GM12878 (cell line): ENCODE results near the gene TTLL13. TPM values are rescaled to one million over a fixed set of nuclear protein-coding genes. Genes with fewer than 3 reads are reported as not detected.

Source experiments
- BRCA1 ChIP-seq: IDR thresholded peaks from 2 replicates; pipeline ENCODE4 v1.6.1; 2011; ENCODE audit warnings: low read depth, low read length, improper control_type of control experiment
- CEBPB ChIP-seq, 2 experiments: fragments of 150-350 bp in 1 of 2; IDR thresholded peaks; 2 replicates each; pipeline ENCODE4 v1.6.1; 2012 to 2014; ENCODE audit warnings: low read depth in 2 of 2, low read length in 2 of 2, borderline replicate concordance in 1 of 2, inconsistent platforms in 1 of 2
- FOS ChIP-seq: IDR thresholded peaks from 3 replicates; pipeline ENCODE4 v1.6.1; 2011; ENCODE audit warnings: borderline replicate concordance; ENCODE audit not compliant: insufficient read length; ENCODE audit errors: extremely low read depth
- FOXK2 ChIP-seq: fragments of 450-650 bp; IDR thresholded peaks from 2 replicates; pipeline ENCODE4 v1.6.1; 2017; ENCODE audit warnings: mild to moderate bottlenecking, moderate library complexity
- FOXM1 ChIP-seq: IDR thresholded peaks from 2 replicates; pipeline ENCODE4 v1.6.1; 2012; ENCODE audit warnings: low read depth, mild to moderate bottlenecking, inconsistent platforms, low read length, moderate library complexity
- HDGF ChIP-seq: fragments of 450-650 bp; IDR thresholded peaks from 2 replicates; pipeline ENCODE4 v1.6.1; 2016; ENCODE audit warnings: antibody characterized with exemption
- IKZF2 ChIP-seq, 2 experiments: fragments of 450-650 bp; IDR thresholded peaks; 2 replicates each; pipeline ENCODE4 v1.6.1; 2017; ENCODE audit warnings: mild to moderate bottlenecking in 2 of 2, moderate library complexity in 2 of 2
- MTA3 ChIP-seq: IDR thresholded peaks from 2 replicates; pipeline ENCODE4 v1.6.1; 2012; ENCODE audit warnings: low read length, inconsistent platforms, borderline replicate concordance
- PAX8 ChIP-seq: fragments of 450-650 bp; IDR thresholded peaks from 2 replicates; pipeline ENCODE4 v1.6.1; 2017; ENCODE audit warnings: mild to moderate bottlenecking, moderate library complexity
- RFX5 ChIP-seq: IDR thresholded peaks from 2 replicates; pipeline ENCODE4 v1.6.1; 2011; ENCODE audit warnings: low read depth, low read length, improper control_type of control experiment
- RUNX3 ChIP-seq: IDR thresholded peaks from 2 replicates; pipeline ENCODE4 v1.6.1; 2012; ENCODE audit warnings: low read length, inconsistent platforms
- SIX5 ChIP-seq: IDR thresholded peaks from 2 replicates; pipeline ENCODE4 v1.6.1; 2011; ENCODE audit warnings: mild to moderate bottlenecking, low read depth, low read length, moderate library complexity; ENCODE audit not compliant: severe bottlenecking
- SMAD1 ChIP-seq: fragments of 450-650 bp; IDR thresholded peaks from 2 replicates; pipeline ENCODE4 v1.6.1; 2018; ENCODE audit warnings: mild to moderate bottlenecking, low read depth; ENCODE audit not compliant: partially characterized antibody
- SMC3 ChIP-seq: IDR thresholded peaks from 2 replicates; pipeline ENCODE4 v1.6.1; 2011; ENCODE audit warnings: low read length, improper control_type of control experiment, borderline replicate concordance
- SPI1 ChIP-seq: IDR thresholded peaks from 2 replicates; pipeline ENCODE4 v1.6.1; 2011; ENCODE audit warnings: low read depth, mild to moderate bottlenecking, low read length, moderate library complexity, borderline replicate concordance; ENCODE audit not compliant: insufficient read depth
- SRF ChIP-seq, 2 experiments: IDR thresholded peaks; 2 replicates each; pipeline ENCODE4 v1.6.1; 2011; ENCODE audit warnings: low read depth in 2 of 2, low read length in 2 of 2, mild to moderate bottlenecking in 1 of 2, moderate library complexity in 1 of 2
- TAF1 ChIP-seq: IDR thresholded peaks from 2 replicates; pipeline ENCODE4 v1.6.1; 2011; ENCODE audit warnings: mild to moderate bottlenecking, low read depth, low read length, borderline replicate concordance
- ZBED1 ChIP-seq: IDR thresholded peaks from 2 replicates; pipeline ENCODE4 v1.6.1; 2016; ENCODE audit warnings: borderline replicate concordance
- polyA plus RNA-seq, 11 experiments: library from polyadenylated mRNA; depleted of rRNA in 4 of 11; unstranded in 6 of 11; stranded (reverse) in 5 of 11; fragments of >200 nt; fragmentation: Nextera tagmentation in 4 of 11; fragmentation: Illumina TruSeq in 1 of 11; extraction: Ambion mirVana in 4 of 11; extraction: Trizol in 1 of 11; gene quantifications; 1 replicate in 1 of 11; 2 replicates in 10 of 11; pipeline versions ENCODE4 v1.2.1 to v1.2.3, GENCODE V29; 2011 to 2016; ENCODE audit warnings: inconsistent platforms in 2 of 11, missing spikeins in 2 of 11, low read depth in 1 of 11
- total RNA-seq, 4 experiments: library from RNA; depleted of rRNA in 3 of 4; stranded (reverse); fragments of >200 nt in 3 of 4; fragmentation: Illumina TruSeq in 1 of 4; extraction: Trizol in 1 of 4; gene quantifications; 2 replicates each; pipeline versions ENCODE4 v1.2.1 to v1.2.3, GENCODE V29; 2013 to 2021
- TF ChIP-seq, protein P1 (sequence below): fragments of 450-650 bp; IDR thresholded peaks from 2 replicates; pipeline ENCODE4 v1.6.1; 2017; ENCODE audit warnings: mild to moderate bottlenecking, moderate library complexity
- TF ChIP-seq, protein P2 (sequence below): fragments of 450-650 bp; IDR thresholded peaks from 2 replicates; pipeline ENCODE4 v1.6.1; 2017; ENCODE audit warnings: antibody characterized with exemption, mild to moderate bottlenecking, moderate library complexity
- TF ChIP-seq, protein P3 (sequence below): IDR thresholded peaks from 2 replicates; pipeline ENCODE4 v1.6.1; 2011; ENCODE audit warnings: borderline replicate concordance, low read depth, mild to moderate bottlenecking, moderate library complexity, low read length; ENCODE audit not compliant: insufficient read depth, poor library complexity, severe bottlenecking
- TF ChIP-seq, protein P4 (sequence below): IDR thresholded peaks from 2 replicates; pipeline ENCODE4 v1.6.1; 2011; ENCODE audit warnings: low read depth, mild to moderate bottlenecking, low read length, moderate library complexity, borderline replicate concordance; ENCODE audit errors: extremely low read depth

TTLL13 gene
- total and polyA plus RNA-seq, 10 of the 15 experiments (the other 5 are each of a cell fraction or from before 2014, with no cell fraction given), result 0.03 to 0.32 (median 0.13) TPM; not detected in 1

DNA sequence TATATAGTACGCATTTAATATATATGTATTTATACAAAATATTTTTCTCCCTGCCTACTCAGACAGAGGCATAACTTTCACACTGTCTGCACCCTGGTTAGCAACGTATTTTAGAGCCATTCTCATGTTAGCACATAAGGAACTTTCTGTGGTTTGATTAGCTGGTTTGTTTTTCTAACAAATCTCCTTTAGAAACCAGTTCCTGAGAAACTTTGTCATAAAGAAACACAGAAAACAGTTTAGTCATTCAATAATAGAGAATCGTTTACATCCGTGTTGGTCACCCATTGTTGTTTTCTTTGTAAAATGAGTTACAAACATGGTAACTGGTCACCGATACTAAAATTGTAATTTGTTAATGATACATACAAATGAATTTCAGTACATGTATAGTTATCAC is 10.2 kb downstream of the TTLL13 start (continued):
- TF ChIP-seq, protein P1, sequence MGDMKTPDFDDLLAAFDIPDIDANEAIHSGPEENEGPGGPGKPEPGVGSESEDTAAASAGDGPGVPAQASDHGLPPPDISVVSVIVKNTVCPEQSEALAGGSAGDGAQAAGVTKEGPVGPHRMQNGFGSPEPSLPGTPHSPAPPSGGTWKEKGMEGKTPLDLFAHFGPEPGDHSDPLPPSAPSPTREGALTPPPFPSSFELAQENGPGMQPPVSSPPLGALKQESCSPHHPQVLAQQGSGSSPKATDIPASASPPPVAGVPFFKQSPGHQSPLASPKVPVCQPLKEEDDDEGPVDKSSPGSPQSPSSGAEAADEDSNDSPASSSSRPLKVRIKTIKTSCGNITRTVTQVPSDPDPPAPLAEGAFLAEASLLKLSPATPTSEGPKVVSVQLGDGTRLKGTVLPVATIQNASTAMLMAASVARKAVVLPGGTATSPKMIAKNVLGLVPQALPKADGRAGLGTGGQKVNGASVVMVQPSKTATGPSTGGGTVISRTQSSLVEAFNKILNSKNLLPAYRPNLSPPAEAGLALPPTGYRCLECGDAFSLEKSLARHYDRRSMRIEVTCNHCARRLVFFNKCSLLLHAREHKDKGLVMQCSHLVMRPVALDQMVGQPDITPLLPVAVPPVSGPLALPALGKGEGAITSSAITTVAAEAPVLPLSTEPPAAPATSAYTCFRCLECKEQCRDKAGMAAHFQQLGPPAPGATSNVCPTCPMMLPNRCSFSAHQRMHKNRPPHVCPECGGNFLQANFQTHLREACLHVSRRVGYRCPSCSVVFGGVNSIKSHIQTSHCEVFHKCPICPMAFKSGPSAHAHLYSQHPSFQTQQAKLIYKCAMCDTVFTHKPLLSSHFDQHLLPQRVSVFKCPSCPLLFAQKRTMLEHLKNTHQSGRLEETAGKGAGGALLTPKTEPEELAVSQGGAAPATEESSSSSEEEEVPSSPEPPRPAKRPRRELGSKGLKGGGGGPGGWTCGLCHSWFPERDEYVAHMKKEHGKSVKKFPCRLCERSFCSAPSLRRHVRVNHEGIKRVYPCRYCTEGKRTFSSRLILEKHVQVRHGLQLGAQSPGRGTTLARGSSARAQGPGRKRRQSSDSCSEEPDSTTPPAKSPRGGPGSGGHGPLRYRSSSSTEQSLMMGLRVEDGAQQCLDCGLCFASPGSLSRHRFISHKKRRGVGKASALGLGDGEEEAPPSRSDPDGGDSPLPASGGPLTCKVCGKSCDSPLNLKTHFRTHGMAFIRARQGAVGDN, result no peak
- TF ChIP-seq RFX5 (no peak), FOS (no peak), SRF (IDR thresholded peaks at IDR 0.05; ENCODE audit: low read depth in 2 of 2, low read length in 2 of 2) (no peak), TAF1 (no peak), ZBED1 (peak; percentile 47; the same call in 1 of the 2 replicates), FOXK2 (no peak), PAX8 (no peak), FOXM1 (0 out of 2 replicates have a peak, but pooled peaks have one; percentile 50), HDGF (no peak), SPI1 (no peak), RUNX3 (peak; percentile 92), IKZF2 (IDR thresholded peaks at IDR 0.05) (peak; percentile 43 to 69; a peak in 2 of 4 replicates), SIX5 (no peak), CEBPB (IDR thresholded peaks at IDR 0.05; ENCODE audit: borderline replicate concordance in 1 of 2, low read depth in 2 of 2, low read length in 2 of 2) (no peak), MTA3 (peak; percentile 80; the same call in 1 of the 2 replicates), SMAD1 (peak; percentile 71), SMC3 (no peak), BRCA1 (no peak)
- TF ChIP-seq, protein P2, sequence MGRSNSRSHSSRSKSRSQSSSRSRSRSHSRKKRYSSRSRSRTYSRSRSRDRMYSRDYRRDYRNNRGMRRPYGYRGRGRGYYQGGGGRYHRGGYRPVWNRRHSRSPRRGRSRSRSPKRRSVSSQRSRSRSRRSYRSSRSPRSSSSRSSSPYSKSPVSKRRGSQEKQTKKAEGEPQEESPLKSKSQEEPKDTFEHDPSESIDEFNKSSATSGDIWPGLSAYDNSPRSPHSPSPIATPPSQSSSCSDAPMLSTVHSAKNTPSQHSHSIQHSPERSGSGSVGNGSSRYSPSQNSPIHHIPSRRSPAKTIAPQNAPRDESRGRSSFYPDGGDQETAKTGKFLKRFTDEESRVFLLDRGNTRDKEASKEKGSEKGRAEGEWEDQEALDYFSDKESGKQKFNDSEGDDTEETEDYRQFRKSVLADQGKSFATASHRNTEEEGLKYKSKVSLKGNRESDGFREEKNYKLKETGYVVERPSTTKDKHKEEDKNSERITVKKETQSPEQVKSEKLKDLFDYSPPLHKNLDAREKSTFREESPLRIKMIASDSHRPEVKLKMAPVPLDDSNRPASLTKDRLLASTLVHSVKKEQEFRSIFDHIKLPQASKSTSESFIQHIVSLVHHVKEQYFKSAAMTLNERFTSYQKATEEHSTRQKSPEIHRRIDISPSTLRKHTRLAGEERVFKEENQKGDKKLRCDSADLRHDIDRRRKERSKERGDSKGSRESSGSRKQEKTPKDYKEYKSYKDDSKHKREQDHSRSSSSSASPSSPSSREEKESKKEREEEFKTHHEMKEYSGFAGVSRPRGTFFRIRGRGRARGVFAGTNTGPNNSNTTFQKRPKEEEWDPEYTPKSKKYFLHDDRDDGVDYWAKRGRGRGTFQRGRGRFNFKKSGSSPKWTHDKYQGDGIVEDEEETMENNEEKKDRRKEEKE, result no peak
- TF ChIP-seq, protein P3, sequence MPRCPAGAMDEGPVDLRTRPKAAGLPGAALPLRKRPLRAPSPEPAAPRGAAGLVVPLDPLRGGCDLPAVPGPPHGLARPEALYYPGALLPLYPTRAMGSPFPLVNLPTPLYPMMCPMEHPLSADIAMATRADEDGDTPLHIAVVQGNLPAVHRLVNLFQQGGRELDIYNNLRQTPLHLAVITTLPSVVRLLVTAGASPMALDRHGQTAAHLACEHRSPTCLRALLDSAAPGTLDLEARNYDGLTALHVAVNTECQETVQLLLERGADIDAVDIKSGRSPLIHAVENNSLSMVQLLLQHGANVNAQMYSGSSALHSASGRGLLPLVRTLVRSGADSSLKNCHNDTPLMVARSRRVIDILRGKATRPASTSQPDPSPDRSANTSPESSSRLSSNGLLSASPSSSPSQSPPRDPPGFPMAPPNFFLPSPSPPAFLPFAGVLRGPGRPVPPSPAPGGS, result no peak
- TF ChIP-seq, protein P4, sequence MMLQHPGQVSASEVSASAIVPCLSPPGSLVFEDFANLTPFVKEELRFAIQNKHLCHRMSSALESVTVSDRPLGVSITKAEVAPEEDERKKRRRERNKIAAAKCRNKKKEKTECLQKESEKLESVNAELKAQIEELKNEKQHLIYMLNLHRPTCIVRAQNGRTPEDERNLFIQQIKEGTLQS, result no peak
